Neuron (in vitro differentiated cells): ENCODE data around the gene SIN3A.
A peak's percentile ranks its signal among the peaks of the same experiment; 100 is the strongest.
"Not testable (repeated sequence)": the region's sequence is repeated elsewhere in the genome, so short reads cannot be mapped to it uniquely, and the experiment has no call there.

ENCODE experiments used
- H2AFZ ChIP-seq: one replicate; pipeline ENCODE4 v1.6.1; 2013; ENCODE audit warnings: low read depth, mild to moderate bottlenecking, inconsistent platforms, low read length, moderate library complexity
- H3K27me3 ChIP-seq: one replicate; pipeline ENCODE4 v1.6.1; 2013; ENCODE audit warnings: low read length; ENCODE audit not compliant: insufficient read depth
- H3K36me3 ChIP-seq: one replicate; pipeline ENCODE4 v1.6.1; 2013; ENCODE audit warnings: low read length; ENCODE audit not compliant: insufficient read depth
- H3K4me1 ChIP-seq: one replicate; pipeline ENCODE4 v1.6.1; 2013; ENCODE audit warnings: low read length; ENCODE audit not compliant: insufficient read depth
- H3K4me3 ChIP-seq: 2 replicates; pipeline ENCODE4 v1.5.1; 2013; ENCODE audit warnings: mild to moderate bottlenecking, low read length, moderate library complexity
- H3K9me3 ChIP-seq: one replicate; pipeline ENCODE4 v1.6.1; 2013; ENCODE audit warnings: low read length

Gene SIN3A

GRCh38 chr15:75455424-75455981 is 4.0 kb upstream of the SIN3A start:
- H3K4me3 ChIP-seq, result peak overlapping the region; percentile 79
- peaks cover 20% of the 10 kb centered on the region for H3K4me1 ChIP-seq
- H3K36me3 ChIP-seq, result no peaks in the 10 kb centered on the region
- peak overlapping the region; percentile 11 for H2AFZ ChIP-seq
- no peaks in the 10 kb centered on the region for H3K27me3 ChIP-seq
- no peaks in the 10 kb centered on the region for H3K9me3 ChIP-seq

GRCh38 chr15:75454471-75455378 is 3.2 kb upstream of the SIN3A start:
- Histone ChIP-seq H2AFZ (peak overlapping the region; percentile 11), H3K4me1 (peaks cover 23% of the 10 kb centered on the region), H3K36me3 (no peaks in the 10 kb centered on the region), H3K27me3 (no peaks in the 10 kb centered on the region), H3K4me3 (peak overlapping the region; percentile 79), H3K9me3 (no peaks in the 10 kb centered on the region)

- no peak overlapping the region for H2AFZ ChIP-seq
- H3K4me1 ChIP-seq, result peaks cover 27% of the 10 kb centered on the region
- H3K4me3 ChIP-seq, result peak overlapping the region; percentile 82
- H3K36me3 ChIP-seq, result no peaks in the 10 kb centered on the region
- no peaks in the 10 kb centered on the region for H3K27me3 ChIP-seq
- no peaks in the 10 kb centered on the region for H3K9me3 ChIP-seq
Observed at GRCh38 chr15:75453703-75454470, 2.4 kb upstream of the SIN3A start.

- no peaks in the 10 kb centered on the region for H3K36me3 ChIP-seq
- H2AFZ ChIP-seq, result no peak overlapping the region
- H3K4me1 ChIP-seq, result peaks cover 27% of the 10 kb centered on the region
- H3K4me3 ChIP-seq, result peak overlapping the region; percentile 82
- no peaks in the 10 kb centered on the region for H3K9me3 ChIP-seq
- H3K27me3 ChIP-seq, result no peaks in the 10 kb centered on the region
Observed at GRCh38 chr15:75452865-75453702, 1.6 kb upstream of the SIN3A start.

GRCh38 chr15:75452364-75452864 is 924 bp upstream of the SIN3A start:
- Histone ChIP-seq H3K9me3 (no peaks in the 10 kb centered on the region), H2AFZ (no peak overlapping the region), H3K4me1 (peaks cover 27% of the 10 kb centered on the region), H3K27me3 (no peaks in the 10 kb centered on the region), H3K36me3 (peaks cover 5% of the 10 kb centered on the region), H3K4me3 (peak overlapping the region; percentile 82)

- H3K4me3 ChIP-seq, result peak overlapping the region; percentile 95
- H3K9me3 ChIP-seq, result no peaks in the 10 kb centered on the region
- H2AFZ ChIP-seq, result no peak overlapping the region
- H3K4me1 ChIP-seq, result peaks cover 19% of the 10 kb centered on the region
- H3K27me3 ChIP-seq, result no peaks in the 10 kb centered on the region
- H3K36me3 ChIP-seq, result peaks cover 9% of the 10 kb centered on the region
Observed at GRCh38 chr15:75451202-75451673, 252 bp downstream of the SIN3A start.

- H3K9me3 ChIP-seq, result no peaks in the 10 kb centered on the region
- H3K4me1 ChIP-seq, result peaks cover 17% of the 10 kb centered on the region
- peak overlapping the region; percentile 95 for H3K4me3 ChIP-seq
- no peaks in the 10 kb centered on the region for H3K27me3 ChIP-seq
- peaks cover 16% of the 10 kb centered on the region for H3K36me3 ChIP-seq
- no peak overlapping the region for H2AFZ ChIP-seq
Observed at GRCh38 chr15:75450307-75451201, 936 bp downstream of the SIN3A start.

- Histone ChIP-seq H3K27me3 (no peaks in the 10 kb centered on the region), H3K4me1 (peaks cover 17% of the 10 kb centered on the region), H3K9me3 (no peaks in the 10 kb centered on the region), H3K36me3 (peaks cover 17% of the 10 kb centered on the region), H2AFZ (no peak overlapping the region), H3K4me3 (peak overlapping the region; percentile 84)
Observed at GRCh38 chr15:75449585-75450306, 1.7 kb downstream of the SIN3A start.

GRCh38 chr15:75448171-75448570 is 3.3 kb downstream of the SIN3A start:
- H3K4me3 ChIP-seq, H3K9me3 ChIP-seq: not testable (repeated sequence)

GRCh38 chr15:75446151-75446550 is 5.3 kb downstream of the SIN3A start:
- Histone ChIP-seq H3K4me3 (no peak overlapping the region), H3K9me3 (peaks cover 1% of the 10 kb centered on the region), H3K36me3 (peaks cover 27% of the 10 kb centered on the region), H3K4me1 (peaks cover 7% of the 10 kb centered on the region), H2AFZ (no peak overlapping the region), H3K27me3 (no peaks in the 10 kb centered on the region)

More at GRCh38 chr15:75448171-75448570, 3.3 kb downstream of the SIN3A start:
- Histone ChIP-seq H3K36me3 (peaks cover 23% of the 10 kb centered on the region), H3K4me1 (peaks cover 16% of the 10 kb centered on the region)
- H3K27me3 ChIP-seq, H2AFZ ChIP-seq: not testable (repeated sequence)

GRCh38 chr15:75445324-75445723 is 6.2 kb downstream of the SIN3A start:
- not testable (repeated sequence) for H3K4me1 ChIP-seq, H3K4me3 ChIP-seq, H3K9me3 ChIP-seq, H3K27me3 ChIP-seq, H2AFZ ChIP-seq
- H3K36me3 ChIP-seq, result peaks cover 27% of the 10 kb centered on the region
